Thymus (tissue), 11 donors: Measurements from ENCODE around the gene ALG14. TPM values are rescaled to one million over a fixed set of nuclear protein-coding genes. Genes with fewer than 3 reads are reported as not detected.
"Not testable (repeated sequence)": the region's sequence is repeated elsewhere in the genome, so short reads cannot be mapped to it uniquely, and the experiment has no call there.

ENCODE experiments used
- DNase-seq, 9 donors: peaks; one replicate each; pipeline ENCODE4 v3.0.0-alpha.2; 2013; ENCODE audit warnings: low spot score in 9 of 9, low read depth in 6 of 9, missing footprints in 1 of 9
- H3K27ac ChIP-seq, 2 donors: one replicate each; pipeline ENCODE4 v1.5.1; 2013; ENCODE audit warnings: control low read depth in 1 of 2, low read depth in 1 of 2, low read length in 1 of 2, mild to moderate bottlenecking in 1 of 2, moderate library complexity in 1 of 2
- H3K27me3 ChIP-seq, 2 donors: one replicate each; pipeline ENCODE4 v1.5.1; 2013; ENCODE audit warnings: low read length in 1 of 2; ENCODE audit not compliant: control insufficient read depth in 2 of 2, insufficient read depth in 1 of 2
- H3K36me3 ChIP-seq, 2 donors: one replicate each; pipeline ENCODE4 v1.5.1; 2013; ENCODE audit warnings: low read length in 1 of 2, mild to moderate bottlenecking in 1 of 2, moderate library complexity in 1 of 2; ENCODE audit not compliant: control insufficient read depth in 2 of 2, insufficient read depth in 2 of 2
- H3K4me1 ChIP-seq, 2 donors: one replicate each; pipeline ENCODE4 v1.5.1; 2013; ENCODE audit warnings: low read length in 2 of 2; ENCODE audit not compliant: control insufficient read depth in 2 of 2, insufficient read depth in 2 of 2
- H3K4me3 ChIP-seq, 2 donors: one replicate each; pipeline ENCODE4 v1.5.1; 2013; ENCODE audit warnings: low read length in 2 of 2, control low read depth in 1 of 2, mild to moderate bottlenecking in 1 of 2
- H3K9me3 ChIP-seq, 2 donors: one replicate each; pipeline ENCODE4 v1.5.1; 2013; ENCODE audit warnings: low read length in 1 of 2, mild to moderate bottlenecking in 1 of 2; ENCODE audit not compliant: control insufficient read depth in 2 of 2, insufficient read depth in 1 of 2
- WGBS: extraction: QIAGEN DNeasy Blood & Tissue Kit; methylation state at CpG from one replicate; pipeline ENCODE4 v1.1.7; 2013; 5-methylcytosine and 5-hydroxymethylcytosine counted together
- polyA plus RNA-seq: library from polyadenylated mRNA; stranded (reverse); fragments of 200-250 nt; gene quantifications from one replicate; pipeline ENCODE4 v1.2.3, GENCODE V29; 2013
- total RNA-seq: library from RNA; stranded (reverse); fragments of 120-200 nt; gene quantifications from one replicate; pipeline ENCODE4 v1.2.4, GENCODE V29; 2013
- donor health status: healthy.

Gene ALG14
- total and polyA plus RNA-seq, 2 donors = 1.3 to 4.3 TPM

- Histone ChIP-seq H3K4me3 (no peak overlapping the region), H3K27ac (no peak overlapping the region), H3K36me3 (no peaks in the 10 kb centered on the region), H3K4me1 (no peaks in the 10 kb centered on the region), H3K27me3 (no peaks in the 10 kb centered on the region), H3K9me3 (no peaks in the 10 kb centered on the region)
- no peak for DNase-seq
- 95% methylated on average over 4 of the region's 4 CpGs for WGBS
Measured at GRCh38 chr1:94999456-95000131, 73.2 kb downstream of the ALG14 start.

GRCh38 chr1:94998748-94999147 is 74.0 kb downstream of the ALG14 start:
- no peak for DNase-seq

GRCh38 chr1:94998114-94998513 is 74.6 kb downstream of the ALG14 start:
- no peak overlapping the region for H3K4me3 ChIP-seq
- no peaks in the 10 kb centered on the region for H3K9me3 ChIP-seq
- H3K27ac ChIP-seq = no peak overlapping the region
- H3K4me1 ChIP-seq = no peaks in the 10 kb centered on the region
- no peaks in the 10 kb centered on the region for H3K27me3 ChIP-seq
- no peaks in the 10 kb centered on the region for H3K36me3 ChIP-seq
- 99% methylated on average over 3 of the region's 3 CpGs for WGBS
- no peak for DNase-seq

More at GRCh38 chr1:94998748-94999147, 74.0 kb downstream of the ALG14 start:
- no peaks in the 10 kb centered on the region for H3K4me1 ChIP-seq
- over 99% methylated on average over 2 of the region's 2 CpGs for WGBS
- no peaks in the 10 kb centered on the region for H3K9me3 ChIP-seq
- no peaks in the 10 kb centered on the region for H3K27me3 ChIP-seq
- no peaks in the 10 kb centered on the region for H3K36me3 ChIP-seq
- H3K4me3 ChIP-seq = no peak overlapping the region
- no peak overlapping the region for H3K27ac ChIP-seq

- H3K36me3 ChIP-seq, H3K4me3 ChIP-seq, H3K27me3 ChIP-seq, DNase-seq, H3K27ac ChIP-seq, H3K9me3 ChIP-seq, H3K4me1 ChIP-seq: not testable (repeated sequence)
- 97% methylated on average over 6 of the region's 6 CpGs for WGBS
Measured at GRCh38 chr1:94995536-94995935, 77.2 kb downstream of the ALG14 start.

- Histone ChIP-seq H3K27me3 (no peaks in the 10 kb centered on the region), H3K9me3 (no peaks in the 10 kb centered on the region), H3K4me3 (no peak overlapping the region), H3K27ac (no peak overlapping the region), H3K4me1 (no peaks in the 10 kb centered on the region), H3K36me3 (no peaks in the 10 kb centered on the region)
- no peak for DNase-seq
- 64% methylated on average over 2 of the region's 2 CpGs for WGBS
Measured at GRCh38 chr1:94994805-94995204, 77.9 kb downstream of the ALG14 start.

GRCh38 chr1:94993931-94994645 is 78.7 kb downstream of the ALG14 start:
- H3K27me3 ChIP-seq = no peaks in the 10 kb centered on the region
- no peak overlapping the region for H3K4me3 ChIP-seq
- H3K27ac ChIP-seq = no peak overlapping the region
- H3K4me1 ChIP-seq = no peaks in the 10 kb centered on the region
- no peak for DNase-seq
- no peaks in the 10 kb centered on the region for H3K9me3 ChIP-seq
- no peaks in the 10 kb centered on the region for H3K36me3 ChIP-seq
- 96% methylated on average over 4 of the region's 4 CpGs for WGBS

- Histone ChIP-seq H3K9me3 (no peaks in the 10 kb centered on the region), H3K27ac (no peak overlapping the region), H3K4me1 (no peaks in the 10 kb centered on the region), H3K4me3 (no peak overlapping the region), H3K36me3 (no peaks in the 10 kb centered on the region), H3K27me3 (no peaks in the 10 kb centered on the region)
- DNase-seq = no peak
- WGBS = 93% methylated on average over 2 of the region's 2 CpGs
Measured at GRCh38 chr1:94992863-94993563, 79.7 kb downstream of the ALG14 start.

GRCh38 chr1:94992161-94992560 is 80.6 kb downstream of the ALG14 start:
- Histone ChIP-seq H3K36me3 (no peaks in the 10 kb centered on the region), H3K27me3 (no peaks in the 10 kb centered on the region), H3K4me1 (no peaks in the 10 kb centered on the region), H3K4me3 (no peak overlapping the region), H3K27ac (no peak overlapping the region), H3K9me3 (no peaks in the 10 kb centered on the region)
- no peak for DNase-seq
- WGBS = 97% methylated on average over 5 of the region's 5 CpGs

GRCh38 chr1:94989911-94990473 is 82.8 kb downstream of the ALG14 start:
- 95% methylated on average over 6 of the region's 6 CpGs for whole genome bisulfite sequencing
- Histone ChIP-seq H3K36me3 (no peaks in the 10 kb centered on the region), H3K4me1 (no peaks in the 10 kb centered on the region), H3K9me3 (no peaks in the 10 kb centered on the region), H3K27ac (no peak overlapping the region), H3K4me3 (no peak overlapping the region), H3K27me3 (no peaks in the 10 kb centered on the region)
- no peak for DNase-seq
